Adrenal gland (tissue), 12 donors: ENCODE results near the gene MRRF. TPM values are rescaled to one million over a fixed set of nuclear protein-coding genes. Genes with fewer than 3 reads are reported as not detected.
A peak's percentile ranks its signal among the peaks of the same experiment; 100 is the strongest.

Experiments used
- DNase-seq, 7 donors: peaks; one replicate each; pipeline ENCODE4 v3.0.0-alpha.2; 2019 to 2020
- H3K27ac ChIP-seq, 5 donors: fragments of 200-600 bp; sonication (generic) in 4 of 5; 1 replicate in 3 of 5; 2 replicates in 2 of 5; pipeline versions ENCODE4 v1.5.1 to v1.8.0; 2016 to 2020; ENCODE audit warnings: mild to moderate bottlenecking in 1 of 5
- H3K27me3 ChIP-seq: fragments of 200-600 bp; 2 replicates; pipeline ENCODE4 v1.8.0; 2021
- H3K36me3 ChIP-seq, 2 donors: fragments of 200-600 bp; replicated peaks in 1 of 2; 1 replicate in 1 of 2; 2 replicates in 1 of 2; pipeline versions ENCODE4 v1.5.1 to v1.8.0; 2018 to 2022
- H3K4me1 ChIP-seq, 2 donors: fragments of 200-600 bp; replicated peaks in 1 of 2; 1 replicate in 1 of 2; 2 replicates in 1 of 2; pipeline versions ENCODE4 v1.5.1 to v1.8.0; 2018 to 2021
- H3K4me3 ChIP-seq, 4 donors: fragments of 200-600 bp; sonication (generic) in 3 of 4; one replicate each; pipeline ENCODE4 v1.5.1; 2016 to 2018
- H3K9me3 ChIP-seq, 3 donors: fragments of 200-600 bp; sonication (generic) in 1 of 3; replicated peaks in 1 of 3; 1 replicate in 2 of 3; 2 replicates in 1 of 3; pipeline versions ENCODE4 v1.5.1 to v1.8.0; 2016 to 2021
- CTCF ChIP-seq, 6 experiments: fragments of 450-650 bp in 4 of 6; fragments of 200-600 bp in 2 of 6; sonication (generic) in 1 of 6; IDR thresholded peaks; 1 replicate in 5 of 6; 2 replicates in 1 of 6; pipeline versions ENCODE4 v1.5.1 to v1.8.0; 2016 to 2021; ENCODE audit warnings: antibody characterized with exemption in 6 of 6, mild to moderate bottlenecking in 2 of 6, moderate library complexity in 1 of 6
- POLR2A ChIP-seq, 2 donors: fragments of 450-650 bp; IDR thresholded peaks; one replicate each; pipeline ENCODE4 v1.6.1; 2017; ENCODE audit warnings: antibody characterized with exemption in 2 of 2, mild to moderate bottlenecking in 2 of 2, moderate library complexity in 1 of 2
- WGBS, 4 donors: extraction: QIAGEN DNeasy Blood & Tissue Kit in 2 of 4; methylation state at CpG; one replicate each; pipeline versions ENCODE4 v1.1.5 to v1.1.7; 2013 to 2017; 5-methylcytosine and 5-hydroxymethylcytosine counted together
- intact Hi-C, 2 donors: fragments of 100-400 bp; cut with DNase I; formaldehyde crosslinking; loops; one replicate each; pipeline versions ENCODE4 v1.14.1 to v1.15.0; 2022 to 2023
- polyA plus RNA-seq, 3 donors: library from polyadenylated mRNA; stranded (reverse); fragments of 200-250 nt in 2 of 3; fragments of 350-450 nt in 1 of 3; fragmentation: Illumina TruSeq in 1 of 3; extraction: RNeasy Lipid Tissue Mini Kit (QIAGEN cat#74804) in 1 of 3; gene quantifications; one replicate each; pipeline ENCODE4 v1.2.3, GENCODE V29; 2013 to 2014
- total RNA-seq, 9 donors: library from RNA; depleted of rRNA in 4 of 9; stranded (reverse); fragments of >200 nt in 4 of 9; fragments of 120-200 nt in 1 of 9; fragmentation: NEBNext Ultra II Directional in 1 of 9; extraction: Animal tissue kit (Norgen Biotek cat#: 25700) in 1 of 9; gene quantifications; one replicate each; pipeline versions ENCODE4 v1.1.0 to v1.2.4, GENCODE V29; 2013 to 2023
- donor health status: healthy with polysubstance abuse.
- donor health status: Bipolar disorder and iron deficiency.
- donor health status: DM: yes; HTN: yes; CAD: no.
- donor health status: DM: no; HTN: no; CAD: no.
- donor health status: DM: no; HTN: no; CAD: no.
- donor health status: DM: yes; HTN: yes; CAD: no.

Gene MRRF
- total and polyA plus RNA-seq, 12 donors, result 24.9 to 66.3 (median 35.5) TPM

DNA sequence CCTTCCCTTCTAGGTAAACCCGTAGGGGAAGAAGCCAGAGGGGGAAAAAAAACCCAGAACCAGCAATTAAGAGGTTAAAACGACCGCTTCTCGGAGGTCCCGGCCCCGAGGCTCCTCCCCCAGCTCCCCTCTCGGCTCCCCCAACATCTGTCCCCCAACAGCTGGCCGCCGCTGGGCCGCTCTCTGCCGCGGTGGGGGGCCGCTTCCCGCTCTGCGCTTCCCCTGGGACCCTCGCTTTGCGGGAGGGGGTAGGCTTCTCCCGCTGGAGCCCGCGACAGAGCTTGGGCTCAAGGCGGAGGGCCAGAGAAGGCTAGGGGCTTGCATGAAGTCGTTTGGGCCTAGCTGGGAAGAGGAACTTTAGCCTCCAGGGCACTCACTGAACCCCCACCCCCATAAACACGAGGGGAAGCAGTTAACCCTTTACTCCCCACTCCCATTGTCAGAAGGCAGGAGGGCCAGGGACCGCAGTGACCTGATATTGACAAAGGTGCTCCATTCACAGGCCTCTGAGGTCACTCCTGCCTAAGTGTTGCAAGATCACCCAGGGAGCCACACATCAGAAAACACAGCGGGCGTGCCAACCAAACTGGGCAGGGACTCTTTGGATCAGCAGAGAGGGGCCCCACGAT is 43.4 kb upstream of the MRRF start:
- H3K9me3 ChIP-seq, result no peaks in the 10 kb centered on the region
- H3K4me3 ChIP-seq, result no peak overlapping the region
- peak in 1 of 7 donors; percentile 43 for DNase-seq
- WGBS, 4 donors, result 22 to 30% (median 25%) methylated on average over 26 to 27 of the region's 27 CpGs
- H3K27ac ChIP-seq, result no peak overlapping the region
- intact Hi-C loops, result no loop called here
- H3K27me3 ChIP-seq, result peaks cover 91% of the 10 kb centered on the region
- TF ChIP-seq CTCF (IDR thresholded peaks at IDR 0.05) (no peak), POLR2A (IDR thresholded peaks at IDR 0.05) (no peak)
- no peaks in the 10 kb centered on the region for H3K36me3 ChIP-seq
- peaks cover 7 to 23% of the 10 kb centered on the region in 2 donors for H3K4me1 ChIP-seq

DNA sequence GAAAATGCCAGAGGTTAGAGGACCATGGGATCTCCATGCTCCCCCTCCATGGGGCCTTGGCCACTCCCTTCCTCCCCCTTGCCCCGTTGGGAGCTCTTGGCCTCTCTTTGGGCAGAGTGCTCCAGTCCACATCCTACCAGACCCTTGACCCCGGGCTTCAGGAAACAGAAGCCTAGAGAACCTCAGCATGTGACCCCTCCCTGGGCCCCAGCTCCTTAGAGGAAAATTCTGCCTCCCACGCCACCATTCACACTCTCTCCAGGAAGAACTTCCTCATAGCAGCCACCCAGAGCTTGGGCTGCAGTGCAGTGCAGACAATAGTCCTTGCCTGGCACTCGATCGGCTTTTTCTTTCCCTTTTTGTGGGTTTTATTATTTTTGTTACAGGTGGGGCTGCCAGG is 41.9 kb upstream of the MRRF start:
- Histone ChIP-seq H3K4me1 (peaks cover 7 to 30% of the 10 kb centered on the region in 2 donors), H3K27me3 (peaks cover 93% of the 10 kb centered on the region), H3K36me3 (no peaks in the 10 kb centered on the region), H3K9me3 (no peaks in the 10 kb centered on the region), H3K27ac (no peak overlapping the region), H3K4me3 (no peak overlapping the region)
- intact Hi-C loops, result no loop called here
- no peak for TF ChIP-seq POLR2A (IDR thresholded peaks at IDR 0.05)
- no peak for TF ChIP-seq CTCF (IDR thresholded peaks at IDR 0.05)
- DNase-seq, result peak in 1 of 7 donors; percentile 33
- WGBS, 4 donors, result 43 to 55% (median 49%) methylated on average over 5 of the region's 5 CpGs

DNA sequence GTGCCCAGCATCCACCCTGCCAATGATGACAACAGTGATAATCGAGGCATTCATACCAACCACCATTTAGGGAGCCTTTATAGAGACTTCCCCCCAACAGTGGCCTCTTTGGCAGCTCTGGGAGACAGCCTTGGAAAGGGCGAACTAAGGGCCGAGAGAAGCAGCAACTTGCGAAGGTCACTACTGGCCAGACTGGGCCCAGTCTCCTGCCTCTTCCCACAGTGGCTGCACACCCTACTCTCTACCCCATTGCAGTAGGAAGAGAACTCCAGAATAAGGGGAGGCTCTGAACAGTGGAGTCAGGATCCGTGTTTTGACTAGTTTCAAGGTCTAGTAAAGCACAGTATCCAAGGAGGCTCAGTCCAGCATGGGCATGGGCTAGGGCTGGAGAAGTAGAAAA is 41.2 kb upstream of the MRRF start:
- Histone ChIP-seq H3K4me3 (no peak overlapping the region), H3K27me3 (peaks cover 98% of the 10 kb centered on the region), H3K9me3 (no peaks in the 10 kb centered on the region), H3K4me1 (peaks cover 13 to 37% of the 10 kb centered on the region in 2 donors), H3K27ac (no peak overlapping the region), H3K36me3 (no peaks in the 10 kb centered on the region)
- intact Hi-C loops, result no loop called here
- WGBS, 4 donors, result 73 to 83% (median 75%) methylated on average over 5 of the region's 5 CpGs
- peak in 1 of 7 donors; percentile 14 for DNase-seq
- TF ChIP-seq CTCF (IDR thresholded peaks at IDR 0.05) (no peak), POLR2A (IDR thresholded peaks at IDR 0.05) (no peak)

- no peaks in the 10 kb centered on the region for H3K9me3 ChIP-seq
- H3K27me3 ChIP-seq, result peaks cover 98% of the 10 kb centered on the region
- no peak overlapping the region for H3K27ac ChIP-seq
- H3K4me3 ChIP-seq, result no peak overlapping the region
- peaks cover 11 to 22% of the 10 kb centered on the region in 2 donors for H3K4me1 ChIP-seq
- H3K36me3 ChIP-seq, result no peaks in the 10 kb centered on the region
- 40 to 59% (median 49%) methylated on average over 14 to 51 of the region's 51 CpGs for WGBS, 4 donors
- intact Hi-C loops, result no loop called here
- DNase-seq, result peak in 1 of 7 donors; percentile 35
- TF ChIP-seq POLR2A (IDR thresholded peaks at IDR 0.05), result no peak
- no peak for TF ChIP-seq CTCF (IDR thresholded peaks at IDR 0.05)
Measured at GRCh38 chr9:122225312-122226141, 39.2 kb upstream of the MRRF start.
